Astrocyte of the cerebellum (primary cell): ENCODE measurements around the gene URGCP.
"Not testable (repeated sequence)": the region's sequence is repeated elsewhere in the genome, so short reads cannot be mapped to it uniquely, and the experiment has no call there.

Experiments used
- DNase-seq: peaks from one replicate; pipeline ENCODE4 v3.0.0-alpha.2; 2011; ENCODE audit warnings: low read depth
- H3K4me3 ChIP-seq: 2 replicates; pipeline ENCODE4 v1.5.1; 2011; ENCODE audit warnings: mild to moderate bottlenecking, low read depth, low read length, moderate library complexity
- CTCF ChIP-seq: IDR thresholded peaks from 2 replicates; pipeline ENCODE4 v1.5.1; 2012; ENCODE audit warnings: low read length, low read depth, moderate library complexity, mild to moderate bottlenecking; ENCODE audit errors: missing control alignments
- in situ Hi-C: cut with HindIII; loops from 2 replicates; pipeline ENCODE4 v1.10.0; 2017; ENCODE audit warnings: low sequenced_read_pairs

Gene URGCP

GRCh38 chr7:43904533-43905208 lies 1.7 kb downstream of the URGCP start:
- in situ Hi-C loops: no loop called here
- TF ChIP-seq CTCF: no peak
- peak overlapping the region; percentile 63 for H3K4me3 ChIP-seq
- no peak for DNase-seq

GRCh38 chr7:43902542-43903054 lies 3.8 kb downstream of the URGCP start:
- H3K4me3 ChIP-seq: no peak overlapping the region
- DNase-seq: no peak
- TF ChIP-seq CTCF: no peak
- in situ Hi-C loops: no loop called here

- H3K4me3 ChIP-seq, in situ Hi-C loops, DNase-seq: not testable (repeated sequence)
These were observed 7.8 kb downstream of the URGCP start for GRCh38 chr7:43898571-43898970.

GRCh38 chr7:43895847-43896415 lies 10.5 kb downstream of the URGCP start:
- no peak for DNase-seq
- in situ Hi-C loops: no loop called here
- no peak for TF ChIP-seq CTCF
- no peak overlapping the region for H3K4me3 ChIP-seq

GRCh38 chr7:43891069-43891955 lies 15.1 kb downstream of the URGCP start:
- in situ Hi-C loops: no loop called here
- no peak for TF ChIP-seq CTCF
- no peak overlapping the region for H3K4me3 ChIP-seq
- DNase-seq: no peak

- in situ Hi-C loops: no loop called here
- no peak overlapping the region for H3K4me3 ChIP-seq
- TF ChIP-seq CTCF: no peak
- DNase-seq: no peak
These were observed 15.9 kb downstream of the URGCP start for GRCh38 chr7:43890468-43890867.
